Omental fat pad (tissue), 4 donors: Measurements from ENCODE around the gene NSMCE1. TPM values are rescaled to one million over a fixed set of nuclear protein-coding genes. Genes with fewer than 3 reads are reported as not detected.

ENCODE experiments used
- ATAC-seq: fragments of 150-250 bp; one replicate; pipeline ENCODE4 v1.9.1; 2016; ENCODE audit warnings: mild to moderate bottlenecking, moderate library complexity; ENCODE audit not compliant: low FRiP score
- DNase-seq: peaks from one replicate; pipeline ENCODE4 v3.0.0-alpha.2; 2019; ENCODE audit warnings: low spot score
- CTCF ChIP-seq, 3 donors: fragments of 450-650 bp; IDR thresholded peaks; one replicate each; pipeline ENCODE4 v1.5.1; 2016 to 2017; ENCODE audit warnings: antibody characterized with exemption in 3 of 3, mild to moderate bottlenecking in 3 of 3, moderate library complexity in 2 of 3
- total RNA-seq, 4 donors: library from RNA; depleted of rRNA; stranded (reverse); fragments of >200 nt; gene quantifications; one replicate each; pipeline ENCODE4 v1.1.0, GENCODE V29; 2016

The NSMCE1 gene
- total RNA-seq, result 10 to 100 TPM; 30.3 to 53.0 (median 43.9) TPM

GRCh38 chr16:27268376-27269299 lies at the start of gene NSMCE1:
Gene NSMCE1 (minus strand): TSS chr16:27268772. CDS start chr16:27257570, 11,202 bp downstream.
- TF ChIP-seq CTCF (IDR thresholded peaks at IDR 0.05), result no peak
- peak; percentile 98 for DNase-seq
- ATAC-seq, result peak; percentile 85

- no peak for ATAC-seq
- DNase-seq, result no peak
- TF ChIP-seq CTCF (IDR thresholded peaks at IDR 0.05), result no peak
Observed at GRCh38 chr16:27317738-27318391, 49.3 kb upstream of the NSMCE1 start.

GRCh38 chr16:27317320-27317719 lies 48.7 kb upstream of the NSMCE1 start:
- TF ChIP-seq CTCF (IDR thresholded peaks at IDR 0.05), result no peak
- ATAC-seq, result no peak
- no peak for DNase-seq

GRCh38 chr16:27316038-27316680 lies 47.6 kb upstream of the NSMCE1 start:
- DNase-seq (no peak), ATAC-seq (no peak)
- no peak for TF ChIP-seq CTCF (IDR thresholded peaks at IDR 0.05)

GRCh38 chr16:27315333-27316037 lies 46.9 kb upstream of the NSMCE1 start:
- ATAC-seq (peak; percentile 56), DNase-seq (peak; percentile 71)

More at GRCh38 chr16:27315333-27316037, 46.9 kb upstream of the NSMCE1 start:
- TF ChIP-seq CTCF (IDR thresholded peaks at IDR 0.05), result no peak
